DOHH2 (cell line): Measurements from ENCODE around the gene MBTD1.

Experiments
- H3F3A ChIP-seq: fragments of 200-600 bp; sonication (generic), shearing (Covaris generic); 2 replicates; pipeline ENCODE4 v1.6.0; 2016; ENCODE audit warnings: antibody characterized with exemption, mild to moderate bottlenecking; ENCODE audit not compliant: control insufficient read depth, insufficient read depth
- H3K27ac ChIP-seq: fragments of 200-600 bp; sonication (generic); 2 replicates; pipeline ENCODE4 v1.5.1; 2014; ENCODE audit warnings: low read depth, mild to moderate bottlenecking, low read length, moderate library complexity
- H3K27me3 ChIP-seq: fragments of 200-600 bp; sonication (generic); 2 replicates; pipeline ENCODE4 v1.6.1; 2014; ENCODE audit warnings: mild to moderate bottlenecking, low read length, mixed read lengths; ENCODE audit not compliant: control insufficient read depth
- H3K36me3 ChIP-seq: fragments of 200-600 bp; sonication (generic); 2 replicates; pipeline ENCODE4 v1.6.1; 2014; ENCODE audit warnings: mild to moderate bottlenecking, low read length, moderate library complexity, mixed read lengths; ENCODE audit not compliant: control insufficient read depth
- H3K4me1 ChIP-seq: fragments of 200-600 bp; sonication (generic); 2 replicates; pipeline ENCODE4 v1.6.1; 2014; ENCODE audit warnings: mild to moderate bottlenecking, low read length, mixed read lengths; ENCODE audit not compliant: control insufficient read depth
- H3K4me2 ChIP-seq: fragments of 200-600 bp; sonication (generic); 2 replicates; pipeline ENCODE4 v1.6.0; 2014; ENCODE audit warnings: mild to moderate bottlenecking, low read length, moderate library complexity
- H3K4me3 ChIP-seq: fragments of 200-600 bp; sonication (generic); 2 replicates; pipeline ENCODE4 v1.5.1; 2014; ENCODE audit warnings: mild to moderate bottlenecking, low read length, mixed read lengths
- H3K79me2 ChIP-seq: fragments of 200-600 bp; sonication (generic); 2 replicates; pipeline ENCODE4 v1.6.1; 2014; ENCODE audit warnings: mild to moderate bottlenecking, low read length, mixed read lengths; ENCODE audit not compliant: control insufficient read depth
- H3K9me2 ChIP-seq: fragments of 200-600 bp; sonication (generic); replicated peaks from 2 replicates; pipeline ENCODE4 v1.6.1; 2014; ENCODE audit warnings: mild to moderate bottlenecking, low read length, mixed read lengths; ENCODE audit not compliant: control insufficient read depth
- H3K9me3 ChIP-seq: fragments of 200-600 bp; sonication (generic); 2 replicates; pipeline ENCODE4 v1.6.1; 2014; ENCODE audit warnings: antibody characterized with exemption, low read length, mixed read lengths; ENCODE audit not compliant: control insufficient read depth, insufficient read depth
- H4K20me1 ChIP-seq: fragments of 200-600 bp; sonication (generic); 2 replicates; pipeline ENCODE4 v1.6.0; 2014; ENCODE audit warnings: low read depth, mild to moderate bottlenecking, antibody characterized with exemption, low read length, moderate library complexity; ENCODE audit not compliant: control insufficient read depth, insufficient read depth
- EZH2phosphoT487 ChIP-seq: fragments of 200-600 bp; sonication (generic); IDR thresholded peaks from 2 replicates; pipeline ENCODE4 v1.6.1; 2017; ENCODE audit warnings: borderline replicate concordance, mild to moderate bottlenecking, antibody characterized with exemption, low read length, moderate library complexity, mixed read lengths
- TF ChIP-seq, protein P1 (sequence below): fragments of 200-600 bp; sonication (generic); IDR thresholded peaks from one replicate; pipeline ENCODE4 v1.5.1; 2014; ENCODE audit warnings: antibody characterized with exemption, mild to moderate bottlenecking, low read depth, low read length; ENCODE audit not compliant: poor library complexity, severe bottlenecking

Gene MBTD1

DNA sequence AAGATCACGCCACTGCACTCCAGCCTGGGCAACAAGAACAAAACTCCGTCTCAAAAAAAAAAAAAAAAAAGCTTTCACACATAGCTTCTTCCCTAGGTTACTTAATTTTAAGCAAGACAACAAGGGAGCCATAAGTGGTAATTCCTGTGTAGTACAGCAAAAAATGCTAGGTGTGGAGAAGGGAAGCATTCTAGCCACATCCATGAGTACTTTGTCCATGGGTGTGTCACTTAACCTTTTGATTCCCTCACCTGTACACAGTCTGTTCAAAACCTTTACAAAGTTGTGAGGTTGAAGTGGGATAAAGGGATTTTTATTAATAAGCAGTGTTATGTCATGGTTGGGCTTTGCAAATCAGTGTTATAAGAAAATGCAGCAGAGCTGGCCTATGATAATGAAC, 89.1 kb downstream of the MBTD1 start:
- Histone ChIP-seq H4K20me1 (no peaks in the 10 kb centered on the region), H3K27ac (no peak overlapping the region), H3K4me3 (no peak overlapping the region), H3K9me2 (no peaks in the 10 kb centered on the region), H3K79me2 (peaks cover 29% of the 10 kb centered on the region), H3K9me3 (no peaks in the 10 kb centered on the region), H3K27me3 (no peaks in the 10 kb centered on the region), H3K36me3 (peaks cover 68% of the 10 kb centered on the region), H3K4me1 (peaks cover 12% of the 10 kb centered on the region), H3K4me2 (no peak overlapping the region), H3F3A (peaks cover 25% of the 10 kb centered on the region)
- TF ChIP-seq, protein P1, sequence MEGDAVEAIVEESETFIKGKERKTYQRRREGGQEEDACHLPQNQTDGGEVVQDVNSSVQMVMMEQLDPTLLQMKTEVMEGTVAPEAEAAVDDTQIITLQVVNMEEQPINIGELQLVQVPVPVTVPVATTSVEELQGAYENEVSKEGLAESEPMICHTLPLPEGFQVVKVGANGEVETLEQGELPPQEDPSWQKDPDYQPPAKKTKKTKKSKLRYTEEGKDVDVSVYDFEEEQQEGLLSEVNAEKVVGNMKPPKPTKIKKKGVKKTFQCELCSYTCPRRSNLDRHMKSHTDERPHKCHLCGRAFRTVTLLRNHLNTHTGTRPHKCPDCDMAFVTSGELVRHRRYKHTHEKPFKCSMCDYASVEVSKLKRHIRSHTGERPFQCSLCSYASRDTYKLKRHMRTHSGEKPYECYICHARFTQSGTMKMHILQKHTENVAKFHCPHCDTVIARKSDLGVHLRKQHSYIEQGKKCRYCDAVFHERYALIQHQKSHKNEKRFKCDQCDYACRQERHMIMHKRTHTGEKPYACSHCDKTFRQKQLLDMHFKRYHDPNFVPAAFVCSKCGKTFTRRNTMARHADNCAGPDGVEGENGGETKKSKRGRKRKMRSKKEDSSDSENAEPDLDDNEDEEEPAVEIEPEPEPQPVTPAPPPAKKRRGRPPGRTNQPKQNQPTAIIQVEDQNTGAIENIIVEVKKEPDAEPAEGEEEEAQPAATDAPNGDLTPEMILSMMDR: no peak
- TF ChIP-seq EZH2phosphoT487: no peak

DNA sequence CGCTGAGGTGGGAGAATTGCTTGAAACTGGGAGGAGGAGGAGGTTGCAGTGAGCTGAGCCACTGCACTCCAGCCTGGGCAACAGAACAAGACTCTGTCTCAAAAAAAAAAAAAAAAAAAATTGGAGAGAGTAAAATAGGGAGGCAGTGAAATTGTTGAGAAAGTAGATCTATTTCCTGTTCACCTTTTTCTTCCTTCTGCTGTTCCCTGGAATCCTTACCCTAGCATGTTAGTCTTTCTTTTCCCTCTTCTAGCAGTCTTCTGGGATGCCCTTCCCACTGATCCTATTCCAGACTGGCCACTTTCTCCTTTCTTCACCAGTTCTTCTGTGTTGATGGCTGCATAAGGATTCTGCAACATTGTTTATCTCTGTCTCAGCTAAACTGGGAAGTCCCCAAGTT, 90.5 kb downstream of the MBTD1 start:
- Histone ChIP-seq H3K4me1 (peaks cover 19% of the 10 kb centered on the region), H3K27me3 (no peaks in the 10 kb centered on the region), H3K9me2 (no peaks in the 10 kb centered on the region), H3K9me3 (no peaks in the 10 kb centered on the region), H3K79me2 (peaks cover 32% of the 10 kb centered on the region), H3K4me3 (no peak overlapping the region), H3K36me3 (peaks cover 73% of the 10 kb centered on the region), H4K20me1 (no peaks in the 10 kb centered on the region), H3K27ac (no peak overlapping the region), H3K4me2 (no peak overlapping the region), H3F3A (peaks cover 34% of the 10 kb centered on the region)
- no peak for TF ChIP-seq EZH2phosphoT487
- TF ChIP-seq, protein P1: no peak

DNA sequence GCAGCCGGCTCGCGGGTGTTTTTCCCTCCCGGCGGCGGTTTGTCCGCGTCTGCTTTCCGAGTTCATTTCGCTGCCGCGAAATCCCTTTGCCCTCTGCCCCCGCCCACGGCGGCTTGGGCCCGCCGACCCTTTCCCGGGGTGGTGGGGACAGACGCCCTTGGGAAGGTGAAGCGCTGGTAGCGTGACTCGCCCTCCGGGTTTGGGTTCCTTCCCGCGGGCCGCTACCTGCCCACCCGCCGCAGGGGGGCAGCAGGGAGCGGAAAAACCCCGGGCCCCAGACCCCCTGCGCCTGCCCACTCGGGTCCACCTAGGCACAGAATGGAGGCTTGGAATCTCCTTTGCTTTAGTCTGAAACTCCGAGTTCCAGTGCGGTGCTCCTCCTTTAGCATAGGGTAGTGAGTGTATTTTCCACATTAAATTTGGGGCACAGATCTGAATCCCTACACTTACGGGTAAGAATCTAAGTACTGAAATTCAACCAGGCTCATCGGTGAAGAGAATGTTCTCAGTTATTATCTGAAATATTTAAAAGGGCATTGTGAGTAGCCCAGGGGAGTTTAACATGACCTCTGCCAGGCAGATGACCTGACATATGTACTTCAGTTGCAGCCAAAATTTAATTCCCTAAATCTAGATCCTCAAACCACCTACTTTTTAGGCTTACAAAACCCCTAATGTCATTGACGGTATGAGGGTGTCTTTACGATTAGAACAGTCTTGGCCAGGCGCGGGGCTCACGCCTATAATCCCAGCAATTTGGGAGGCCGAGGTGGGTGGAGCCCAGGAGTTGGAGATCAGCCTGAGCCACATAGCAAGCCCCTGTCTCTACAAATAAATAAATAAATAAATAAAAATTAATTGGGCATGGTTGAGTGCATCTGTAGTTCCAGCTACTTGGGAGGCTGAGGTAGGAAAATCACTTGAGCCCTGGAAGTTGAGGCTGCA, 92.6 kb downstream of the MBTD1 start:
- H3K4me3 ChIP-seq: peak overlapping the region; percentile 74
- peaks cover 19% of the 10 kb centered on the region for H3K4me1 ChIP-seq
- no peaks in the 10 kb centered on the region for H4K20me1 ChIP-seq
- H3K36me3 ChIP-seq: peaks cover 75% of the 10 kb centered on the region
- peak overlapping the region; percentile 69 for H3K27ac ChIP-seq
- H3K79me2 ChIP-seq: peaks cover 32% of the 10 kb centered on the region
- H3K9me2 ChIP-seq: no peaks in the 10 kb centered on the region
- peaks cover 35% of the 10 kb centered on the region for H3F3A ChIP-seq
- no peak for TF ChIP-seq EZH2phosphoT487
- TF ChIP-seq, protein P1: peak; percentile 94
- no peaks in the 10 kb centered on the region for H3K27me3 ChIP-seq
- H3K9me3 ChIP-seq: no peaks in the 10 kb centered on the region
- peak overlapping the region; percentile 86 for H3K4me2 ChIP-seq
